ENCODE measurements around the gene WDR81. TPM values are rescaled to one million over a fixed set of nuclear protein-coding genes. Genes with fewer than 3 reads are reported as not detected.

The WDR81 gene
- total and polyA plus RNA-seq, 10 of the 15 experiments (the other 5 are each of a cell fraction or from before 2014, with no cell fraction given), result 0.13 to 22.4 (median 7.3) TPM; not detected in 1

DNA sequence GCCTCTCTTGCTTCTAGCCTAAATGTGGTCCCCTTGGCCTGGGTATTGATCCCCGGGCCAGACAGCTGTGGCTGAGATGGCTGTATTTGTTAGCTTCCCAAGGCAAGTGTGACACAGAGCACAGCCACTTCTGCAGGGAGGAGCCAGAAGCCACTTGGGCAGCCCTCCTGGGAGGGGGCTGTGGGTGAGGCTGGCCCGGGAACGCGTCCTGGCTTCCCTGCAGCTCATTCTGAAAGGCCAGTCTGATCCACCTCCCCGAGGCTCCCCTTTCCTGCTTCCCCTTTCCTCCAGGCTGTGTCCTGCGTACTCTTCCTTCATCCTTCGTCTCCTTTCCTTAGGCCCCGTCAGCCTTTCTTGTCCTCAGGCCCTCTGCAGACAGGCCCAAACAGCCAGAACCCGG, 26.1 kb downstream of the WDR81 start:
- RAD21 ChIA-PET (ENCODE audit: unreplicated experiment), result no interaction called here
- H3K9ac ChIP-seq (ENCODE audit: control insufficient read depth, insufficient read depth, low read length), result no peak overlapping the region
- TF ChIP-seq, protein P1, sequence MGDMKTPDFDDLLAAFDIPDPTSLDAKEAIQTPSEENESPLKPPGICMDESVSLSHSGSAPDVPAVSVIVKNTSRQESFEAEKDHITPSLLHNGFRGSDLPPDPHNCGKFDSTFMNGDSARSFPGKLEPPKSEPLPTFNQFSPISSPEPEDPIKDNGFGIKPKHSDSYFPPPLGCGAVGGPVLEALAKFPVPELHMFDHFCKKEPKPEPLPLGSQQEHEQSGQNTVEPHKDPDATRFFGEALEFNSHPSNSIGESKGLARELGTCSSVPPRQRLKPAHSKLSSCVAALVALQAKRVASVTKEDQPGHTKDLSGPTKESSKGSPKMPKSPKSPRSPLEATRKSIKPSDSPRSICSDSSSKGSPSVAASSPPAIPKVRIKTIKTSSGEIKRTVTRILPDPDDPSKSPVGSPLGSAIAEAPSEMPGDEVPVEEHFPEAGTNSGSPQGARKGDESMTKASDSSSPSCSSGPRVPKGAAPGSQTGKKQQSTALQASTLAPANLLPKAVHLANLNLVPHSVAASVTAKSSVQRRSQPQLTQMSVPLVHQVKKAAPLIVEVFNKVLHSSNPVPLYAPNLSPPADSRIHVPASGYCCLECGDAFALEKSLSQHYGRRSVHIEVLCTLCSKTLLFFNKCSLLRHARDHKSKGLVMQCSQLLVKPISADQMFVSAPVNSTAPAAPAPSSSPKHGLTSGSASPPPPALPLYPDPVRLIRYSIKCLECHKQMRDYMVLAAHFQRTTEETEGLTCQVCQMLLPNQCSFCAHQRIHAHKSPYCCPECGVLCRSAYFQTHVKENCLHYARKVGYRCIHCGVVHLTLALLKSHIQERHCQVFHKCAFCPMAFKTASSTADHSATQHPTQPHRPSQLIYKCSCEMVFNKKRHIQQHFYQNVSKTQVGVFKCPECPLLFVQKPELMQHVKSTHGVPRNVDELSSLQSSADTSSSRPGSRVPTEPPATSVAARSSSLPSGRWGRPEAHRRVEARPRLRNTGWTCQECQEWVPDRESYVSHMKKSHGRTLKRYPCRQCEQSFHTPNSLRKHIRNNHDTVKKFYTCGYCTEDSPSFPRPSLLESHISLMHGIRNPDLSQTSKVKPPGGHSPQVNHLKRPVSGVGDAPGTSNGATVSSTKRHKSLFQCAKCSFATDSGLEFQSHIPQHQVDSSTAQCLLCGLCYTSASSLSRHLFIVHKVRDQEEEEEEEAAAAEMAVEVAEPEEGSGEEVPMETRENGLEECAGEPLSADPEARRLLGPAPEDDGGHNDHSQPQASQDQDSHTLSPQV (IDR thresholded peaks at IDR 0.05), result no peak
- TF ChIP-seq, protein P2, sequence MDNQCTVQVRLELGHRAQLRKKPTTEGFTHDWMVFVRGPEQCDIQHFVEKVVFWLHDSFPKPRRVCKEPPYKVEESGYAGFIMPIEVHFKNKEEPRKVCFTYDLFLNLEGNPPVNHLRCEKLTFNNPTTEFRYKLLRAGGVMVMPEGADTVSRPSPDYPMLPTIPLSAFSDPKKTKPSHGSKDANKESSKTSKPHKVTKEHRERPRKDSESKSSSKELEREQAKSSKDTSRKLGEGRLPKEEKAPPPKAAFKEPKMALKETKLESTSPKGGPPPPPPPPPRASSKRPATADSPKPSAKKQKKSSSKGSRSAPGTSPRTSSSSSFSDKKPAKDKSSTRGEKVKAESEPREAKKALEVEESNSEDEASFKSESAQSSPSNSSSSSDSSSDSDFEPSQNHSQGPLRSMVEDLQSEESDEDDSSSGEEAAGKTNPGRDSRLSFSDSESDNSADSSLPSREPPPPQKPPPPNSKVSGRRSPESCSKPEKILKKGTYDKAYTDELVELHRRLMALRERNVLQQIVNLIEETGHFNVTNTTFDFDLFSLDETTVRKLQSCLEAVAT (IDR thresholded peaks at IDR 0.05), result no peak
- TF ChIP-seq, protein P3, sequence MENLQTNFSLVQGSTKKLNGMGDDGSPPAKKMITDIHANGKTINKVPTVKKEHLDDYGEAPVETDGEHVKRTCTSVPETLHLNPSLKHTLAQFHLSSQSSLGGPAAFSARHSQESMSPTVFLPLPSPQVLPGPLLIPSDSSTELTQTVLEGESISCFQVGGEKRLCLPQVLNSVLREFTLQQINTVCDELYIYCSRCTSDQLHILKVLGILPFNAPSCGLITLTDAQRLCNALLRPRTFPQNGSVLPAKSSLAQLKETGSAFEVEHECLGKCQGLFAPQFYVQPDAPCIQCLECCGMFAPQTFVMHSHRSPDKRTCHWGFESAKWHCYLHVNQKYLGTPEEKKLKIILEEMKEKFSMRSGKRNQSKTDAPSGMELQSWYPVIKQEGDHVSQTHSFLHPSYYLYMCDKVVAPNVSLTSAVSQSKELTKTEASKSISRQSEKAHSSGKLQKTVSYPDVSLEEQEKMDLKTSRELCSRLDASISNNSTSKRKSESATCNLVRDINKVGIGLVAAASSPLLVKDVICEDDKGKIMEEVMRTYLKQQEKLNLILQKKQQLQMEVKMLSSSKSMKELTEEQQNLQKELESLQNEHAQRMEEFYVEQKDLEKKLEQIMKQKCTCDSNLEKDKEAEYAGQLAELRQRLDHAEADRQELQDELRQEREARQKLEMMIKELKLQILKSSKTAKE (IDR thresholded peaks at IDR 0.05; ENCODE audit: low read depth, poor library complexity, severe bottlenecking), result no peak
- TF ChIP-seq, protein P4, sequence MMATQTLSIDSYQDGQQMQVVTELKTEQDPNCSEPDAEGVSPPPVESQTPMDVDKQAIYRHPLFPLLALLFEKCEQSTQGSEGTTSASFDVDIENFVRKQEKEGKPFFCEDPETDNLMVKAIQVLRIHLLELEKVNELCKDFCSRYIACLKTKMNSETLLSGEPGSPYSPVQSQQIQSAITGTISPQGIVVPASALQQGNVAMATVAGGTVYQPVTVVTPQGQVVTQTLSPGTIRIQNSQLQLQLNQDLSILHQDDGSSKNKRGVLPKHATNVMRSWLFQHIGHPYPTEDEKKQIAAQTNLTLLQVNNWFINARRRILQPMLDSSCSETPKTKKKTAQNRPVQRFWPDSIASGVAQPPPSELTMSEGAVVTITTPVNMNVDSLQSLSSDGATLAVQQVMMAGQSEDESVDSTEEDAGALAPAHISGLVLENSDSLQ (IDR thresholded peaks at IDR 0.05), result no peak
- TF ChIP-seq ZNF217 (IDR thresholded peaks at IDR 0.05) (no peak), HDAC6 (IDR thresholded peaks at IDR 0.05; ENCODE audit: unreplicated experiment) (no peak)
- TF ChIP-seq, protein P5, sequence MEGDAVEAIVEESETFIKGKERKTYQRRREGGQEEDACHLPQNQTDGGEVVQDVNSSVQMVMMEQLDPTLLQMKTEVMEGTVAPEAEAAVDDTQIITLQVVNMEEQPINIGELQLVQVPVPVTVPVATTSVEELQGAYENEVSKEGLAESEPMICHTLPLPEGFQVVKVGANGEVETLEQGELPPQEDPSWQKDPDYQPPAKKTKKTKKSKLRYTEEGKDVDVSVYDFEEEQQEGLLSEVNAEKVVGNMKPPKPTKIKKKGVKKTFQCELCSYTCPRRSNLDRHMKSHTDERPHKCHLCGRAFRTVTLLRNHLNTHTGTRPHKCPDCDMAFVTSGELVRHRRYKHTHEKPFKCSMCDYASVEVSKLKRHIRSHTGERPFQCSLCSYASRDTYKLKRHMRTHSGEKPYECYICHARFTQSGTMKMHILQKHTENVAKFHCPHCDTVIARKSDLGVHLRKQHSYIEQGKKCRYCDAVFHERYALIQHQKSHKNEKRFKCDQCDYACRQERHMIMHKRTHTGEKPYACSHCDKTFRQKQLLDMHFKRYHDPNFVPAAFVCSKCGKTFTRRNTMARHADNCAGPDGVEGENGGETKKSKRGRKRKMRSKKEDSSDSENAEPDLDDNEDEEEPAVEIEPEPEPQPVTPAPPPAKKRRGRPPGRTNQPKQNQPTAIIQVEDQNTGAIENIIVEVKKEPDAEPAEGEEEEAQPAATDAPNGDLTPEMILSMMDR (IDR thresholded peaks at IDR 0.05 in 2 of 3, conservative IDR thresholded peaks at IDR 0.05 in 1 of 3; ENCODE audit: control insufficient read depth in 2 of 3, extremely low read depth in 1 of 3, insufficient read depth in 1 of 3, low read depth in 3 of 3, low read length in 3 of 3), result no peak
- no peak for ATAC-seq
- intact Hi-C loops (cut with micrococcal nuclease; ENCODE audit: unreplicated experiment) (no loop called here), in situ Hi-C loops (cut with MboI) (no loop called here)
- no peak for FAIRE-seq
- H3K27me3 ChIP-seq (replicated peaks in 1 of 2; ENCODE audit: control insufficient read depth in 2 of 2, insufficient read depth in 2 of 2, low read length in 1 of 2), result no peaks in the 10 kb centered on the region
- CTCF ChIA-PET, result no interaction called here
- no peaks in the 10 kb centered on the region for H3K4me1 ChIP-seq (ENCODE audit: control insufficient read depth, insufficient read depth, low read length)
- no peaks in the 10 kb centered on the region for H3K79me2 ChIP-seq (ENCODE audit: control insufficient read depth, insufficient read depth, low read length)
- no peak overlapping the region for H2AFZ ChIP-seq (ENCODE audit: control insufficient read depth, low read depth, low read length)
- no peaks in the 10 kb centered on the region for H4K20me1 ChIP-seq (ENCODE audit: control insufficient read depth, insufficient read depth)
- 62% methylated on average over 9 of the region's 9 CpGs for WGBS (ENCODE audit: insufficient coverage, insufficient replicate concordance, low lambda C conversion rate, missing lambda C conversion rate)
- no TSS peak for BruUV-seq (replicated peaks)
- no peak overlapping the region for H3K27ac ChIP-seq (ENCODE audit: control insufficient read depth, insufficient read depth)
- no peaks in the 10 kb centered on the region for H3K9me3 ChIP-seq (replicated peaks; ENCODE audit: control insufficient read depth, insufficient read depth, low read length)
- H3K4me3 ChIP-seq, result no peak overlapping the region
- no peaks in the 10 kb centered on the region; a peak in 1 of 4 replicates for H3K36me3 ChIP-seq (ENCODE audit: control insufficient read depth in 2 of 2, insufficient read depth in 2 of 2, low read length in 1 of 2)
- SMC1A ChIA-PET (ENCODE audit: uncharacterized antibody, unreplicated experiment), result no interaction called here
- H3K4me2 ChIP-seq (ENCODE audit: control insufficient read depth, insufficient read depth), result no peak overlapping the region
- POLR2A ChIA-PET, result interaction anchor here (1.4 kb wide), 1 partner anchor 14 kb away, joined by 3 read pairs; no protein-coding TSS in a partner anchor
- DNase-seq (ENCODE audit: low read depth, low spot score), result no peak

Data from GM12878 (cell line).